ENCODE results near the gene POLN. TPM values are rescaled to one million over a fixed set of nuclear protein-coding genes. Genes with fewer than 3 reads are reported as not detected.

Gene POLN
- total RNA-seq, 1 experiment from 2014 or later: 1.3 TPM

GRCh38 chr4:2272828-2273120 lies 30.9 kb upstream of the POLN start:
- ChIA-PET CTCF (no interaction called here), POLR2A (ENCODE audit: unreplicated experiment) (no interaction called here)
- H3K79me2 ChIP-seq (ENCODE audit: low read depth): no peaks in the 10 kb centered on the region
- H3K4me3 ChIP-seq: no peak overlapping the region
- no peaks in the 10 kb centered on the region for H3K4me1 ChIP-seq (replicated peaks; ENCODE audit: insufficient read depth)
- H3K27ac ChIP-seq: no peak overlapping the region
- TF ChIP-seq CTCF (conservative IDR thresholded peaks at IDR 0.05) (no peak), EZH2 (IDR thresholded peaks at IDR 0.05; ENCODE audit: low read depth) (no peak)
- H3K36me3 ChIP-seq (ENCODE audit: low read depth): no peaks in the 10 kb centered on the region
- peaks cover 47% of the 10 kb centered on the region for H3K27me3 ChIP-seq (ENCODE audit: insufficient read depth, low read depth)
- no peak overlapping the region for H2AFZ ChIP-seq
- H3K4me2 ChIP-seq: no peak overlapping the region
- no peaks in the 10 kb centered on the region for H3F3A ChIP-seq (ENCODE audit: insufficient read depth, low read depth)
- DNase-seq: no peak
- no peaks in the 10 kb centered on the region for H3K9me2 ChIP-seq (ENCODE audit: insufficient read depth)
- no peaks in the 10 kb centered on the region for H4K20me1 ChIP-seq (ENCODE audit: insufficient read depth)
- BruUV-seq (replicated peaks): no TSS peak
- intact Hi-C loops (cut with micrococcal nuclease; ENCODE audit: unreplicated experiment): no loop called here
- H3K9me3 ChIP-seq (ENCODE audit: insufficient read depth, low read depth): no peaks in the 10 kb centered on the region

GRCh38 chr4:2272026-2272827 lies 30.3 kb upstream of the POLN start:
- intact Hi-C loops (cut with micrococcal nuclease; ENCODE audit: unreplicated experiment): no loop called here
- H3K4me3 ChIP-seq: no peak overlapping the region
- no peaks in the 10 kb centered on the region for H4K20me1 ChIP-seq (ENCODE audit: insufficient read depth)
- H3K79me2 ChIP-seq (ENCODE audit: low read depth): no peaks in the 10 kb centered on the region
- no peak overlapping the region for H2AFZ ChIP-seq
- POLR2A ChIA-PET (ENCODE audit: unreplicated experiment): no interaction called here
- no peak overlapping the region for H3K27ac ChIP-seq
- BruUV-seq (replicated peaks): no TSS peak
- H3K9me3 ChIP-seq (ENCODE audit: insufficient read depth, low read depth): no peaks in the 10 kb centered on the region
- DNase-seq: no peak
- CTCF ChIA-PET: interaction anchor here (0.6 kb wide), 1 partner anchor 157 kb away, joined by 7 read pairs; no protein-coding TSS in a partner anchor
- H3K4me2 ChIP-seq: no peak overlapping the region
- H3K4me1 ChIP-seq (replicated peaks; ENCODE audit: insufficient read depth): no peaks in the 10 kb centered on the region
- no peaks in the 10 kb centered on the region for H3F3A ChIP-seq (ENCODE audit: insufficient read depth, low read depth)
- TF ChIP-seq EZH2 (IDR thresholded peaks at IDR 0.05; ENCODE audit: low read depth) (no peak), CTCF (conservative IDR thresholded peaks at IDR 0.05) (no peak)
- no peaks in the 10 kb centered on the region for H3K9me2 ChIP-seq (ENCODE audit: insufficient read depth)
- H3K36me3 ChIP-seq (ENCODE audit: low read depth): no peaks in the 10 kb centered on the region
- H3K27me3 ChIP-seq (ENCODE audit: insufficient read depth, low read depth): peaks cover 50% of the 10 kb centered on the region

- POLR2A ChIA-PET (ENCODE audit: unreplicated experiment): no interaction called here
- Histone ChIP-seq H3K9me2 (ENCODE audit: insufficient read depth) (no peaks in the 10 kb centered on the region), H3K4me2 (no peak overlapping the region), H3K4me3 (no peak overlapping the region), H3F3A (ENCODE audit: insufficient read depth, low read depth) (no peaks in the 10 kb centered on the region), H3K4me1 (replicated peaks; ENCODE audit: insufficient read depth) (no peaks in the 10 kb centered on the region), H3K27ac (no peak overlapping the region), H3K27me3 (ENCODE audit: insufficient read depth, low read depth) (peaks cover 50% of the 10 kb centered on the region), H3K79me2 (ENCODE audit: low read depth) (no peaks in the 10 kb centered on the region), H2AFZ (no peak overlapping the region), H4K20me1 (ENCODE audit: insufficient read depth) (no peaks in the 10 kb centered on the region), H3K9me3 (ENCODE audit: insufficient read depth, low read depth) (no peaks in the 10 kb centered on the region), H3K36me3 (ENCODE audit: low read depth) (no peaks in the 10 kb centered on the region)
- intact Hi-C loops (cut with micrococcal nuclease; ENCODE audit: unreplicated experiment): no loop called here
- no peak for TF ChIP-seq CTCF (conservative IDR thresholded peaks at IDR 0.05)
- no peak for TF ChIP-seq EZH2 (IDR thresholded peaks at IDR 0.05; ENCODE audit: low read depth)
- BruUV-seq (replicated peaks): no TSS peak
- no peak for DNase-seq
- CTCF ChIA-PET: interaction anchor here (0.6 kb wide), 1 partner anchor 158 kb away, joined by 7 read pairs; no protein-coding TSS in a partner anchor
These were observed 29.5 kb upstream of the POLN start for GRCh38 chr4:2271279-2272025.

Measured in PC-9 (cell line).